Activated T-helper 17 cell treated with anti-CD3 and anti-CD28 coated beads, Interleukin-2, amount 50 U/mL, for 72 hours (primary cell): ENCODE data around the gene DHX35. TPM values are rescaled to one million over a fixed set of nuclear protein-coding genes. Genes with fewer than 3 reads are reported as not detected.

Source experiments
- total RNA-seq, 2 donors: library from RNA; stranded (reverse); gene quantifications; one replicate each; pipeline ENCODE4 v1.2.3, GENCODE V29; 2022

Gene DHX35
- total RNA-seq, 2 donors from 2014 or later = 6.0 to 13.4 TPM

Other genes starting within 250 kb of the DHX35 start
- under 1 TPM in 1 of 2 donors, not detected in 1; 0.11 TPM for gene SLC32A1, start 237.9 kb upstream of the DHX35 start, total RNA-seq
- gene ACTR5, start 213.9 kb upstream of the DHX35 start, total RNA-seq = 10 to 100 TPM in 1 of 2 donors, 1 to 10 TPM in 1; 9.9 to 10.4 TPM
- 10 to 100 TPM; 77.2 to 79.5 TPM for gene PPP1R16B, start 156.6 kb upstream of the DHX35 start, total RNA-seq
- 10 to 100 TPM; 15.9 to 18.3 TPM for gene FAM83D, start 35.9 kb upstream of the DHX35 start, total RNA-seq